HEK293 (cell line): ENCODE measurements around the gene TPCN2.
A peak's percentile ranks its signal among the peaks of the same experiment; 100 is the strongest.

Experiments
- CTCF ChIA-PET: fragments of 350-600 bp; formaldehyde crosslinking; extraction: SDS; loops from one replicate; lab custom pipeline; 2021; ENCODE audit warnings: antibody characterized with exemption; lab: Yijun Ruan, JAX
- POLR2A ChIA-PET: fragments of 300-600 bp; formaldehyde crosslinking; extraction: SDS; loops from one replicate; lab custom pipeline; 2020; ENCODE audit warnings: antibody characterized with exemption, inconsistent platforms; lab: Yijun Ruan, JAX
- H3K27ac ChIP-seq: fragments of 200-500 bp; sonication (Bioruptor generic); 2 replicates; pipeline ENCODE4 v1.5.1; 2014; ENCODE audit warnings: low read depth, low read length, control low read depth, inconsistent platforms; ENCODE audit errors: extremely low read depth
- H3K36me3 ChIP-seq, 2 experiments: fragments of 200-500 bp in 1 of 2; sonication (Bioruptor generic) in 1 of 2; 1 replicate in 1 of 2; 2 replicates in 1 of 2; pipeline ENCODE4 v1.5.1; 2014 to 2017; ENCODE audit warnings: inconsistent platforms in 2 of 2, low read length in 2 of 2; ENCODE audit not compliant: control insufficient read depth in 2 of 2, insufficient read depth in 1 of 2
- H3K4me1 ChIP-seq: fragments of 200-500 bp; sonication (Bioruptor generic); 2 replicates; pipeline ENCODE4 v1.5.1; 2014; ENCODE audit warnings: mild to moderate bottlenecking, low read length, inconsistent platforms; ENCODE audit not compliant: control insufficient read depth, insufficient read depth
- H3K4me3 ChIP-seq: 2 replicates; pipeline ENCODE4 v1.5.1; 2011; ENCODE audit warnings: low read depth, mild to moderate bottlenecking, control low read depth, low read length, moderate library complexity
- H3K9me3 ChIP-seq: fragments of 200-500 bp; sonication (Bioruptor generic); 2 replicates; pipeline ENCODE4 v1.5.1; 2014; ENCODE audit warnings: low read depth, low read length, inconsistent platforms; ENCODE audit not compliant: control insufficient read depth, insufficient read depth
- KLF1 ChIP-seq: fragments of 450-650 bp; formaldehyde crosslinking; IDR thresholded peaks from 2 replicates; pipeline ENCODE4 v1.5.1; 2016; ENCODE audit warnings: missing biosample characterization, missing genetic modification characterization
- KLF16 ChIP-seq: fragments of 450-650 bp; formaldehyde crosslinking; IDR thresholded peaks from 2 replicates; pipeline ENCODE4 v1.5.1; 2017; ENCODE audit warnings: missing biosample characterization, missing genetic modification characterization
- KLF7 ChIP-seq: fragments of 450-650 bp; formaldehyde crosslinking; IDR thresholded peaks from 2 replicates; pipeline ENCODE4 v1.5.1; 2016; ENCODE audit warnings: missing biosample characterization, missing genetic modification characterization, borderline replicate concordance
- KLF8 ChIP-seq: fragments of 450-650 bp; formaldehyde crosslinking; IDR thresholded peaks from 2 replicates; pipeline ENCODE4 v1.5.1; 2016; ENCODE audit warnings: missing biosample characterization, missing genetic modification characterization
- OSR2 ChIP-seq: fragments of 450-650 bp; formaldehyde crosslinking; IDR thresholded peaks from 2 replicates; pipeline ENCODE4 v1.5.1; 2016; ENCODE audit warnings: missing biosample characterization, missing genetic modification characterization
- SETDB1 ChIP-seq: IDR thresholded peaks from one replicate; pipeline ENCODE4 v1.6.1; 2017; ENCODE audit warnings: mild to moderate bottlenecking, low read length, moderate library complexity, mixed read lengths; ENCODE audit not compliant: insufficient read length
- ZBTB7A ChIP-seq: fragments of 450-650 bp; formaldehyde crosslinking; IDR thresholded peaks from 2 replicates; pipeline ENCODE4 v1.5.1; 2016; ENCODE audit warnings: low read depth, missing biosample characterization, missing genetic modification characterization
- ZFP37 ChIP-seq: fragments of 450-650 bp; formaldehyde crosslinking; IDR thresholded peaks from 2 replicates; pipeline ENCODE4 v1.5.1; 2016; ENCODE audit warnings: missing biosample characterization, missing genetic modification characterization
- ZNF10 ChIP-seq: fragments of 450-650 bp; formaldehyde crosslinking; IDR thresholded peaks from 2 replicates; pipeline ENCODE4 v1.5.1; 2017; ENCODE audit warnings: missing biosample characterization, missing genetic modification characterization
- ZNF16 ChIP-seq: fragments of 450-650 bp; formaldehyde crosslinking; IDR thresholded peaks from 2 replicates; pipeline ENCODE4 v1.5.1; 2016; ENCODE audit warnings: low read depth, missing biosample characterization, missing genetic modification characterization
- ZNF302 ChIP-seq: fragments of 450-650 bp; formaldehyde crosslinking; IDR thresholded peaks from 2 replicates; pipeline ENCODE4 v1.5.1; 2016; ENCODE audit warnings: missing biosample characterization, missing genetic modification characterization, low read depth
- ZNF335 ChIP-seq: fragments of 450-650 bp; formaldehyde crosslinking; conservative IDR thresholded peaks from 2 replicates; pipeline ENCODE4 v1.5.1; 2016; ENCODE audit warnings: missing biosample characterization, missing genetic modification characterization
- ZNF350 ChIP-seq: fragments of 450-650 bp; formaldehyde crosslinking; IDR thresholded peaks from 2 replicates; pipeline ENCODE4 v1.5.0; 2017; ENCODE audit warnings: missing biosample characterization, mild to moderate bottlenecking, missing genetic modification characterization
- ZNF394 ChIP-seq: fragments of 450-650 bp; formaldehyde crosslinking; IDR thresholded peaks from 2 replicates; pipeline ENCODE4 v1.5.1; 2016; ENCODE audit warnings: missing biosample characterization, missing genetic modification characterization, mild to moderate bottlenecking, moderate library complexity, borderline replicate concordance
- ZNF416 ChIP-seq: fragments of 450-650 bp; formaldehyde crosslinking; IDR thresholded peaks from 2 replicates; pipeline ENCODE4 v1.5.1; 2016; ENCODE audit warnings: missing biosample characterization, missing genetic modification characterization
- ZNF473 ChIP-seq: fragments of 450-650 bp; formaldehyde crosslinking; IDR thresholded peaks from 2 replicates; pipeline ENCODE4 v1.5.1; 2017; ENCODE audit warnings: missing biosample characterization, missing genetic modification characterization
- ZNF513 ChIP-seq: fragments of 450-650 bp; IDR thresholded peaks from 2 replicates; pipeline ENCODE4 v1.5.1; 2018; ENCODE audit warnings: missing biosample characterization, missing genetic modification characterization
- ZNF514 ChIP-seq: fragments of 450-650 bp; formaldehyde crosslinking; IDR thresholded peaks from 2 replicates; pipeline ENCODE4 v1.5.1; 2016; ENCODE audit warnings: missing biosample characterization, missing genetic modification characterization
- ZNF544 ChIP-seq: fragments of 450-650 bp; formaldehyde crosslinking; IDR thresholded peaks from 2 replicates; pipeline ENCODE4 v1.5.0; 2017; ENCODE audit warnings: missing biosample characterization, missing genetic modification characterization
- ZNF571 ChIP-seq: fragments of 450-650 bp; formaldehyde crosslinking; IDR thresholded peaks from 2 replicates; pipeline ENCODE4 v1.5.0; 2017; ENCODE audit warnings: missing biosample characterization, missing genetic modification characterization
- ZNF585B ChIP-seq: fragments of 450-650 bp; formaldehyde crosslinking; IDR thresholded peaks from 2 replicates; pipeline ENCODE4 v1.5.1; 2016; ENCODE audit warnings: missing biosample characterization, missing genetic modification characterization
- ZNF624 ChIP-seq: fragments of 450-650 bp; formaldehyde crosslinking; IDR thresholded peaks from 2 replicates; pipeline ENCODE4 v1.5.1; 2017; ENCODE audit warnings: missing biosample characterization, missing genetic modification characterization
- ZNF768 ChIP-seq: fragments of 450-650 bp; formaldehyde crosslinking; IDR thresholded peaks from 2 replicates; pipeline ENCODE4 v1.5.1; 2018; ENCODE audit warnings: missing biosample characterization, mild to moderate bottlenecking, missing genetic modification characterization
- ZNF837 ChIP-seq: fragments of 450-650 bp; formaldehyde crosslinking; IDR thresholded peaks from 2 replicates; pipeline ENCODE4 v1.5.1; 2016; ENCODE audit warnings: missing biosample characterization, missing genetic modification characterization
- ZSCAN4 ChIP-seq: fragments of 450-650 bp; formaldehyde crosslinking; IDR thresholded peaks from 2 replicates; pipeline ENCODE4 v1.5.1; 2017; ENCODE audit warnings: missing biosample characterization, missing genetic modification characterization
- ZSCAN5A ChIP-seq: fragments of 450-650 bp; formaldehyde crosslinking; IDR thresholded peaks from 2 replicates; pipeline ENCODE4 v1.5.1; 2016; ENCODE audit warnings: missing biosample characterization, missing genetic modification characterization
- TF ChIP-seq, protein P1 (sequence below): fragments of 450-650 bp; formaldehyde crosslinking; IDR thresholded peaks from 2 replicates; pipeline ENCODE4 v1.5.1; 2016; ENCODE audit warnings: missing biosample characterization, missing genetic modification characterization

The TPCN2 gene

DNA sequence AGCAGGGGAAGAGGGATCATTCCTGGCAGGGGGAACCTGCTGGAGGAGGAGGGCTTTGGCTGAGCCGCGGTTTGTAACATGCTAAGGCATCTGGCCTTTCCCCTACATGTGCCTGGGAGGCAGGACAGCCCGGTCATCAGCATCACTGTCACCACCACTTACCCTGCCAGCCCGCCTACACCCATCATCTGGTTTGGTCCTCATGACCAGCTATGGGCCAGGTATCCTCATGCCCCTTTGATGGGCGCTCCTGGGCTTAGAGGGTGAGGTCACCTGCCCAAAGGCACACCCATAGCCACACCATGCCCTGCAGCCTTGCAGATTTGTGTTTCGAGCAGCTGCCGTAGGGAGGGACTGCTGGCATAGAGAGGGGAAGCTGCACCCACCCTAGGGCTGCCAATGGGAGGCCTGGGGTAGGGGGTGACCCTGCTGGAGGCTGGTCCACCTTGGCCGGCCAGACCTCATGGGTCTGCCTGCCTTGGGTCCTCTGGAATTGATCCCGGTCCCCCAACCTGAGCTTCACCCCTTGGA is 38.3 kb upstream of the TPCN2 start:
- CTCF ChIA-PET: interaction anchor here (0.6 to 0.7 kb wide), 2 partner anchors 8 to 719 kb away, joined by 4 to 6 read pairs; no protein-coding TSS in a partner anchor
- Histone ChIP-seq H3K36me3 (no peaks in the 10 kb centered on the region), H3K4me3 (no peak overlapping the region), H3K9me3 (no peaks in the 10 kb centered on the region), H3K4me1 (no peaks in the 10 kb centered on the region), H3K27ac (no peak overlapping the region)
- no peak for TF ChIP-seq ZBTB7A (tag by site-specific recombination)
- TF ChIP-seq KLF1 (tag by site-specific recombination): peak; percentile 46; the same call in 1 of the 2 replicates
- TF ChIP-seq ZNF416 (tag by site-specific recombination): no peak
- TF ChIP-seq SETDB1: no peak
- POLR2A ChIA-PET: interaction anchor here (3.1 kb wide), 1 partner anchor 39 kb away, joined by 9 read pairs; the partner anchor contains the start of gene TPCN2

- H3K4me3 ChIP-seq: no peak overlapping the region
- H3K27ac ChIP-seq: no peak overlapping the region
- ChIA-PET POLR2A (interaction anchor here (3.1 kb wide), 1 partner anchor 38 kb away, joined by 9 read pairs; the partner anchor contains the start of gene TPCN2), CTCF (interaction anchor here (0.6 to 0.7 kb wide), 2 partner anchors 9 to 718 kb away, joined by 4 to 6 read pairs; no protein-coding TSS in a partner anchor)
- no peaks in the 10 kb centered on the region for H3K9me3 ChIP-seq
- no peaks in the 10 kb centered on the region for H3K4me1 ChIP-seq
- TF ChIP-seq ZNF624 (tag by site-specific recombination): no peak
- no peak for TF ChIP-seq ZNF768 (tag by site-specific recombination)
- no peak for TF ChIP-seq ZNF10 (tag by site-specific recombination)
- no peak for TF ChIP-seq ZSCAN5A (tag by site-specific recombination)
- TF ChIP-seq ZNF16 (tag by site-specific recombination): no peak
- TF ChIP-seq, protein P1, sequence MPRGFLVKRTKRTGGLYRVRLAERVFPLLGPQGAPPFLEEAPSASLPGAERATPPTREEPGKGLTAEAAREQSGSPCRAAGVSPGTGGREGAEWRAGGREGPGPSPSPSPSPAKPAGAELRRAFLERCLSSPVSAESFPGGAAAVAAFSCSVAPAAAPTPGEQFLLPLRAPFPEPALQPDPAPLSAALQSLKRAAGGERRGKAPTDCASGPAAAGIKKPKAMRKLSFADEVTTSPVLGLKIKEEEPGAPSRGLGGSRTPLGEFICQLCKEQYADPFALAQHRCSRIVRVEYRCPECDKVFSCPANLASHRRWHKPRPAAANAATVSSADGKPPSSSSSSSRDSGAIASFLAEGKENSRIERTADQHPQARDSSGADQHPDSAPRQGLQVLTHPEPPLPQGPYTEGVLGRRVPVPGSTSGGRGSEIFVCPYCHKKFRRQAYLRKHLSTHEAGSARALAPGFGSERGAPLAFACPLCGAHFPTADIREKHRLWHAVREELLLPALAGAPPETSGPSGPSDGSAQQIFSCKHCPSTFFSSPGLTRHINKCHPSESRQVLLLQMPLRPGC (tag by site-specific recombination): no peak
- no peak for TF ChIP-seq KLF1 (tag by site-specific recombination)
- no peak for TF ChIP-seq ZSCAN4 (tag by site-specific recombination)
- TF ChIP-seq KLF7 (tag by site-specific recombination): no peak
- TF ChIP-seq KLF16: no peak
- TF ChIP-seq ZNF514 (tag by site-specific recombination): no peak
- no peaks in the 10 kb centered on the region for H3K36me3 ChIP-seq
These were observed 37.6 kb upstream of the TPCN2 start for GRCh38 chr11:69010964-69011623.

DNA sequence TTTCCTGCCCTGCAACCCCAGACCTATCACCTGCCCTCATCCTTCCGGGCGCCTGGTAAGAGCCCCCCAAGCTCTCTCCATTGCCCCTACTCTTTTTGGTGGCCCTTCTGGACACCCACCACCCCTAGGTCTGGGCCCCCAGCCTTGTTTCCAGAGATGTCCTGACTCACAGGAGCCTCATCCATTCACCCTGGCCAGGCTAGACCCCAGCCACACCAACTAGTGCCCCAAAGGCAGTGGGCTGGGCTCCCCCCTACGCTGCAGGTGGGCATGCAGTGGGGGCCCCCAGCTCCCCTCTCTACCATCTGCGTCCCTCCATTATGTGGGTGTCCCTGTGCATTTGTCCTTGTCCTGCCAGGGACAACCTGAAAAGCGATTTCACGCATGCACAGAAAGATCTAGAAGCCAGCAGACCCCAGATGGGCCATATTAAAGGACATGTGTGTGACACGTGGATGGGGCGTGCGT is 37.1 kb upstream of the TPCN2 start:
- H3K9me3 ChIP-seq: no peaks in the 10 kb centered on the region
- ChIA-PET POLR2A (no interaction called here), CTCF (no interaction called here)
- H3K4me1 ChIP-seq: no peaks in the 10 kb centered on the region
- H3K4me3 ChIP-seq: no peak overlapping the region
- H3K36me3 ChIP-seq: no peaks in the 10 kb centered on the region
- no peak overlapping the region for H3K27ac ChIP-seq
- TF ChIP-seq ZNF394 (tag by site-specific recombination): no peak
- TF ChIP-seq ZNF350: no peak
- TF ChIP-seq ZNF544 (tag by site-specific recombination): no peak
- no peak for TF ChIP-seq ZNF585B (tag by site-specific recombination)
- no peak for TF ChIP-seq KLF8 (tag by site-specific recombination)
- TF ChIP-seq ZNF302: no peak
- no peak for TF ChIP-seq ZNF416 (tag by site-specific recombination)
- no peak for TF ChIP-seq ZNF571
- TF ChIP-seq OSR2 (tag by site-specific recombination): no peak
- no peak for TF ChIP-seq ZNF513 (tag by site-specific recombination)
- no peak for TF ChIP-seq ZNF335
- no peak for TF ChIP-seq ZNF473
- TF ChIP-seq ZNF837 (tag by site-specific recombination): no peak
- no peak for TF ChIP-seq ZFP37 (tag by site-specific recombination)
